Liver (tissue), 9 donors: ENCODE data around the gene CACNA1S. TPM values are rescaled to one million over a fixed set of nuclear protein-coding genes. Genes with fewer than 3 reads are reported as not detected.

ENCODE experiments used
- DNase-seq: peaks from one replicate; pipeline ENCODE4 v3.0.0-alpha.2; 2017; ENCODE audit warnings: low spot score
- H3K27ac ChIP-seq, 2 donors: one replicate each; pipeline ENCODE4 v1.7.0; 2013; ENCODE audit warnings: inconsistent platforms in 2 of 2, low read length in 2 of 2, control low read depth in 1 of 2, low read depth in 1 of 2, mild to moderate bottlenecking in 1 of 2
- H3K27me3 ChIP-seq, 4 donors: one replicate each; pipeline versions ENCODE4 v1.6.1 to v1.7.0; 2013; ENCODE audit warnings: low read length in 3 of 4, inconsistent platforms in 1 of 4, mild to moderate bottlenecking in 1 of 4, moderate library complexity in 1 of 4; ENCODE audit not compliant: control insufficient read depth in 4 of 4, insufficient read depth in 4 of 4
- H3K36me3 ChIP-seq, 4 donors: one replicate each; pipeline versions ENCODE4 v1.6.1 to v1.7.0; 2013; ENCODE audit warnings: low read length in 3 of 4, mild to moderate bottlenecking in 3 of 4, low read depth in 1 of 4, moderate library complexity in 1 of 4; ENCODE audit not compliant: control insufficient read depth in 4 of 4, insufficient read depth in 3 of 4
- H3K4me1 ChIP-seq, 4 donors: one replicate each; pipeline versions ENCODE4 v1.6.1 to v1.7.0; 2013; ENCODE audit warnings: low read length in 3 of 4, mild to moderate bottlenecking in 3 of 4, moderate library complexity in 1 of 4; ENCODE audit not compliant: control insufficient read depth in 4 of 4, insufficient read depth in 4 of 4
- H3K4me3 ChIP-seq, 3 donors: one replicate each; pipeline versions ENCODE4 v1.6.1 to v1.7.0; 2013; ENCODE audit warnings: low read length in 3 of 3, control low read depth in 1 of 3, low read depth in 1 of 3, mild to moderate bottlenecking in 1 of 3
- H3K9ac ChIP-seq, 2 donors: one replicate each; pipeline ENCODE4 v1.7.0; 2013; ENCODE audit warnings: low read length in 2 of 2, mild to moderate bottlenecking in 2 of 2, moderate library complexity in 2 of 2, control low read depth in 1 of 2, low read depth in 1 of 2
- H3K9me3 ChIP-seq, 4 donors: one replicate each; pipeline versions ENCODE4 v1.6.1 to v1.7.0; 2013; ENCODE audit warnings: low read length in 3 of 4; ENCODE audit not compliant: control insufficient read depth in 4 of 4
- FOXA2 ChIP-seq: IDR thresholded peaks from 2 replicates; pipeline ENCODE4 v1.6.1; 2016; ENCODE audit warnings: antibody characterized with exemption
- REST ChIP-seq: IDR thresholded peaks from 2 replicates; pipeline ENCODE4 v1.6.1; 2016; ENCODE audit warnings: antibody characterized with exemption, mild to moderate bottlenecking
- WGBS: extraction: QIAGEN DNeasy Blood & Tissue Kit; methylation state at CpG from one replicate; pipeline ENCODE4 v1.1.7; 2013; 5-methylcytosine and 5-hydroxymethylcytosine counted together
- polyA plus RNA-seq, 2 donors: library from polyadenylated mRNA; stranded (reverse) in 1 of 2; unstranded in 1 of 2; fragments of 200-250 nt in 1 of 2; fragments of >200 nt in 1 of 2; fragmentation: Nextera tagmentation in 1 of 2; extraction: Ambion mirVana in 1 of 2; gene quantifications; one replicate each; pipeline versions ENCODE4 v1.2.1 to v1.2.3, GENCODE V29; 2013 to 2015
- total RNA-seq, 2 donors: library from RNA; depleted of rRNA; stranded (reverse); fragments of >200 nt; gene quantifications; one replicate each; pipeline ENCODE4 v1.2.3, GENCODE V29; 2014
- donor health status: healthy.
- donor health status: healthy.
- donor health status: healthy.
- donor health status: healthy.
- donor health status: healthy.

CACNA1S gene
- total and polyA plus RNA-seq, 4 donors, result under 0.01 to 0.33 TPM; not detected in 2

- 95% methylated on average over 9 of the region's 9 CpGs for WGBS
- no peak overlapping the region for H3K27ac ChIP-seq
Measured at GRCh38 chr1:200990114-200990513, 122.1 kb downstream of the CACNA1S start.

More at GRCh38 chr1:200990114-200990513, 122.1 kb downstream of the CACNA1S start:
- TF ChIP-seq FOXA2, result no peak
- no peak for TF ChIP-seq REST
- Histone ChIP-seq H3K4me1 (no peaks in the 10 kb centered on the region), H3K27me3 (no peaks in the 10 kb centered on the region), H3K9me3 (no peaks in the 10 kb centered on the region), H3K36me3 (peaks cover 0 to 2% (median under 1%) of the 10 kb centered on the region in 4 donors), H3K4me3 (no peak overlapping the region), H3K9ac (no peak overlapping the region)
- DNase-seq, result no peak

Other genes starting within 250 kb of the CACNA1S start
- under 1 TPM in 1 of 2 donors, not detected in 1; 0.08 TPM for gene GPR25, start 239.4 kb downstream of the CACNA1S start, total RNA-seq
- under 1 TPM in 1 of 2 donors, not detected in 1; 0.13 TPM for gene GPR25, start 239.4 kb downstream of the CACNA1S start, polyA plus RNA-seq
- gene INAVA, start 217.5 kb downstream of the CACNA1S start, total RNA-seq, result 1 to 10 TPM in 1 of 2 donors, under 1 TPM in 1; 0.67 to 3.1 TPM
- under 1 TPM; 0.19 to 0.32 TPM for gene INAVA, start 217.5 kb downstream of the CACNA1S start, polyA plus RNA-seq
- 1 to 10 TPM; 1.6 to 1.9 TPM for gene KIF21B, start 88.7 kb downstream of the CACNA1S start, total RNA-seq
- gene KIF21B, start 88.7 kb downstream of the CACNA1S start, polyA plus RNA-seq, result under 1 TPM; 0.42 to 0.45 TPM
- gene ASCL5, start 14.8 kb upstream of the CACNA1S start, total RNA-seq, result not detected
- not detected for gene ASCL5, start 14.8 kb upstream of the CACNA1S start, polyA plus RNA-seq
- 10 to 100 TPM; 30.5 to 59.5 TPM for gene TMEM9, start 42.0 kb upstream of the CACNA1S start, total RNA-seq
- 10 to 100 TPM; 45.0 to 53.0 TPM for gene TMEM9, start 42.0 kb upstream of the CACNA1S start, polyA plus RNA-seq
- under 1 TPM; 0.08 to 0.14 TPM for gene IGFN1, start 78.4 kb upstream of the CACNA1S start, total RNA-seq
- under 1 TPM in 1 of 2 donors, not detected in 1; 0.03 TPM for gene IGFN1, start 78.4 kb upstream of the CACNA1S start, polyA plus RNA-seq
- not detected for gene PKP1, start 171.1 kb upstream of the CACNA1S start, total RNA-seq
- under 1 TPM in 1 of 2 donors, not detected in 1; 0.01 TPM for gene PKP1, start 171.1 kb upstream of the CACNA1S start, polyA plus RNA-seq